HuH-7.5 (cell line): ENCODE measurements around the gene GAMT.
"Not testable (repeated sequence)": the region's sequence is repeated elsewhere in the genome, so short reads cannot be mapped to it uniquely, and the experiment has no call there.

Experiments
- DNase-seq: peaks from one replicate; pipeline ENCODE4 v3.0.0; 2011; ENCODE audit warnings: low spot score

The GAMT gene

GRCh38 chr19:1433119-1434039 is 32.0 kb upstream of the GAMT start:
- no peak for DNase-seq

GRCh38 chr19:1432507-1432887 is 31.2 kb upstream of the GAMT start:
- DNase-seq, result no peak

- DNase-seq, result no peak
Measured at GRCh38 chr19:1431759-1432506, 30.6 kb upstream of the GAMT start.

GRCh38 chr19:1430246-1430645 is 28.9 kb upstream of the GAMT start:
- DNase-seq, result no peak

GRCh38 chr19:1429750-1430149 is 28.4 kb upstream of the GAMT start:
- DNase-seq, result no peak

- no peak for DNase-seq
Measured at GRCh38 chr19:1428738-1429391, 27.5 kb upstream of the GAMT start.

GRCh38 chr19:1427221-1427920 is 26.0 kb upstream of the GAMT start:
- no peak for DNase-seq

GRCh38 chr19:1426736-1427135 is 25.4 kb upstream of the GAMT start:
- DNase-seq, result no peak

GRCh38 chr19:1425902-1426301 is 24.6 kb upstream of the GAMT start:
- no peak for DNase-seq

- DNase-seq, result no peak
Measured at GRCh38 chr19:1425102-1425837, 23.9 kb upstream of the GAMT start.

GRCh38 chr19:1424192-1424955 is 23.0 kb upstream of the GAMT start:
- DNase-seq, result peak; percentile 91

GRCh38 chr19:1423436-1424191 is 22.3 kb upstream of the GAMT start:
- DNase-seq, result no peak

- DNase-seq, result no peak
Measured at GRCh38 chr19:1422943-1423342, 21.6 kb upstream of the GAMT start.

- no peak for DNase-seq
Measured at GRCh38 chr19:1422360-1422759, 21.0 kb upstream of the GAMT start.

- DNase-seq, result no peak
Measured at GRCh38 chr19:1421958-1422305, 20.6 kb upstream of the GAMT start.

GRCh38 chr19:1421218-1421957 is 20.0 kb upstream of the GAMT start:
- DNase-seq, result no peak

- no peak for DNase-seq
Measured at GRCh38 chr19:1420590-1420989, 19.2 kb upstream of the GAMT start.

GRCh38 chr19:1420085-1420484 is 18.7 kb upstream of the GAMT start:
- not testable (repeated sequence) for DNase-seq
